H1 (cell line): Measurements from ENCODE around the gene SHROOM3. TPM values are rescaled to one million over a fixed set of nuclear protein-coding genes. Genes with fewer than 3 reads are reported as not detected.

Experiments used
- CTCF ChIA-PET: fragments of 300-600 bp; sonication (Branson Sonifier 250); formaldehyde crosslinking; loops from one replicate; lab custom pipeline; 2021; ENCODE audit not compliant: partially characterized antibody; lab: Charles Lee
- POLR2A ChIA-PET: fragments of 300-600 bp; sonication (Branson Sonifier 250); formaldehyde crosslinking; loops from one replicate; lab custom pipeline; 2021; ENCODE audit warnings: inconsistent platforms; ENCODE audit not compliant: partially characterized antibody; lab: Charles Lee
- DNase-seq, 2 experiments: peaks; one replicate each; pipeline versions ENCODE4 v3.0.0 to v3.0.0-alpha.2; 2010 to 2022; ENCODE audit warnings: low spot score in 2 of 2, low read depth in 1 of 2, mixed read lengths in 1 of 2
- FAIRE-seq: peaks from 2 replicates; lab custom pipeline; 2011; peaks lifted over from hg19 to GRCh38; lab: Jason Lieb, UNC
- H2AFZ ChIP-seq: 2 replicates; pipeline ENCODE4 v1.8.1; 2012; ENCODE audit warnings: low read length, inconsistent platforms
- H2AK5ac ChIP-seq: 2 replicates; pipeline ENCODE4 v1.6.1; 2013; ENCODE audit warnings: low read depth, low read length
- H2BK120ac ChIP-seq: replicated peaks from 2 replicates; pipeline ENCODE3; 2013; ENCODE audit warnings: low read depth, low read length, inconsistent platforms
- H2BK12ac ChIP-seq: 2 replicates; pipeline ENCODE4 v1.6.1; 2013; ENCODE audit warnings: low read depth, low read length
- H2BK15ac ChIP-seq: 2 replicates; pipeline ENCODE4 v1.6.1; 2013; ENCODE audit warnings: low read length
- H2BK20ac ChIP-seq: 2 replicates; pipeline ENCODE4 v1.6.1; 2013; ENCODE audit warnings: low read length
- H2BK5ac ChIP-seq: 2 replicates; pipeline ENCODE4 v1.6.1; 2013; ENCODE audit warnings: low read depth, low read length
- H3K14ac ChIP-seq: 2 replicates; pipeline ENCODE4 v1.6.1; 2013; ENCODE audit warnings: inconsistent platforms; ENCODE audit not compliant: insufficient read length
- H3K18ac ChIP-seq: 2 replicates; pipeline ENCODE4 v1.6.1; 2013; ENCODE audit warnings: low read length; ENCODE audit errors: extremely low read depth
- H3K23ac ChIP-seq: 2 replicates; pipeline ENCODE4 v1.6.1; 2013; ENCODE audit warnings: inconsistent platforms; ENCODE audit not compliant: insufficient read length
- H3K23me2 ChIP-seq: 2 replicates; pipeline ENCODE4 v1.6.1; 2013; ENCODE audit warnings: low read depth, low read length
- H3K27ac ChIP-seq: 2 replicates; pipeline ENCODE4 v1.6.1; 2011; ENCODE audit warnings: low read depth, low read length, inconsistent platforms
- H3K27me3 ChIP-seq, 4 experiments: replicated peaks in 1 of 4; 1 replicate in 1 of 4; 2 replicates in 3 of 4; pipeline versions ENCODE4 v1.6.1 to v1.8.1; 2011 to 2013; ENCODE audit warnings: low read length in 3 of 4, mild to moderate bottlenecking in 3 of 4, inconsistent platforms in 2 of 4, mixed read lengths in 2 of 4, moderate library complexity in 1 of 4; ENCODE audit not compliant: control insufficient read depth in 3 of 4, insufficient read depth in 3 of 4; ENCODE audit errors: extremely low read depth in 1 of 4
- H3K36me3 ChIP-seq, 4 experiments: 2 replicates each; pipeline versions ENCODE4 v1.6.1 to v1.8.1; 2011 to 2013; ENCODE audit warnings: mild to moderate bottlenecking in 4 of 4, low read length in 3 of 4, moderate library complexity in 2 of 4, control low read depth in 1 of 4, inconsistent platforms in 1 of 4; ENCODE audit not compliant: insufficient read depth in 4 of 4, control insufficient read depth in 2 of 4
- H3K4ac ChIP-seq: replicated peaks from 2 replicates; pipeline ENCODE3; 2013; ENCODE audit warnings: low read length, low read depth, mixed read lengths, inconsistent platforms; ENCODE audit not compliant: insufficient read length
- H3K4me1 ChIP-seq, 4 experiments: replicated peaks in 1 of 4; 1 replicate in 1 of 4; 2 replicates in 3 of 4; pipeline versions ENCODE4 v1.6.1 to v1.8.1; 2011 to 2013; ENCODE audit warnings: low read length in 3 of 4, inconsistent platforms in 2 of 4, mixed read lengths in 1 of 4; ENCODE audit not compliant: insufficient read depth in 4 of 4, control insufficient read depth in 3 of 4
- H3K4me2 ChIP-seq, 2 experiments: 2 replicates each; pipeline versions ENCODE4 v1.6.1 to v1.8.1; 2011 to 2013; ENCODE audit warnings: low read depth in 2 of 2, low read length in 2 of 2, control low read depth in 1 of 2, inconsistent platforms in 1 of 2, mild to moderate bottlenecking in 1 of 2; ENCODE audit not compliant: insufficient read depth in 1 of 2
- H3K4me3 ChIP-seq, 4 experiments: fragments of 200-600, 300-600 bp in 1 of 4; sonication (generic), shearing (Covaris generic), sonication (Bioruptor Twin) in 1 of 4; 2 replicates each; pipeline versions ENCODE4 v1.5.1 to v1.8.1; 2011 to 2016; ENCODE audit warnings: low read length in 4 of 4, low read depth in 3 of 4, control low read depth in 2 of 4, inconsistent platforms in 2 of 4, mild to moderate bottlenecking in 2 of 4, mixed read lengths in 1 of 4, moderate library complexity in 1 of 4; ENCODE audit not compliant: insufficient read depth in 2 of 4; ENCODE audit errors: extremely low read depth in 1 of 4
- H3K56ac ChIP-seq: replicated peaks from 2 replicates; pipeline ENCODE3; 2013; ENCODE audit warnings: low read depth, mild to moderate bottlenecking, mixed read lengths, low read length, inconsistent platforms; ENCODE audit not compliant: insufficient read length
- H3K79me1 ChIP-seq: 2 replicates; pipeline ENCODE4 v1.6.1; 2013; ENCODE audit warnings: low read depth, low read length, control low read depth
- H3K79me2 ChIP-seq, 2 experiments: 2 replicates each; pipeline versions ENCODE4 v1.6.1 to v1.8.1; 2012 to 2013; ENCODE audit warnings: low read length in 2 of 2, mild to moderate bottlenecking in 2 of 2, inconsistent platforms in 1 of 2; ENCODE audit not compliant: insufficient read depth in 2 of 2, control insufficient read depth in 1 of 2
- H3K9ac ChIP-seq, 4 experiments: replicated peaks in 1 of 4; 1 replicate in 1 of 4; 2 replicates in 3 of 4; pipeline versions ENCODE4 v1.6.1 to v1.8.1; 2011 to 2013; ENCODE audit warnings: low read depth in 3 of 4, low read length in 3 of 4, control low read depth in 2 of 4, mild to moderate bottlenecking in 2 of 4, moderate library complexity in 2 of 4, inconsistent platforms in 1 of 4; ENCODE audit errors: extremely low read depth in 1 of 4
- H3K9me3 ChIP-seq, 2 experiments: 2 replicates each; pipeline versions ENCODE4 v1.6.1 to v1.8.1; 2012 to 2013; ENCODE audit warnings: mild to moderate bottlenecking in 2 of 2, moderate library complexity in 2 of 2, control low read depth in 1 of 2, inconsistent platforms in 1 of 2, low read depth in 1 of 2, low read length in 1 of 2, mixed read lengths in 1 of 2; ENCODE audit not compliant: insufficient read depth in 2 of 2
- H4K20me1 ChIP-seq, 2 experiments: replicated peaks in 1 of 2; 2 replicates each; pipeline versions ENCODE3 to v1.8.1; 2011 to 2013; ENCODE audit warnings: inconsistent platforms in 2 of 2, low read length in 2 of 2, mild to moderate bottlenecking in 1 of 2; ENCODE audit not compliant: insufficient read depth in 2 of 2, control insufficient read depth in 1 of 2
- H4K5ac ChIP-seq: 2 replicates; pipeline ENCODE4 v1.6.1; 2013; ENCODE audit warnings: low read length, low read depth, mixed read lengths, inconsistent platforms; ENCODE audit not compliant: insufficient read length
- H4K8ac ChIP-seq: 2 replicates; pipeline ENCODE4 v1.8.0; 2013; ENCODE audit warnings: mild to moderate bottlenecking, moderate library complexity, low read length, inconsistent platforms; ENCODE audit not compliant: insufficient read depth; ENCODE audit errors: extremely low read depth
- H4K91ac ChIP-seq: replicated peaks from 2 replicates; pipeline ENCODE3; 2013; ENCODE audit warnings: low read length, mixed read lengths, inconsistent platforms; ENCODE audit not compliant: insufficient read length
- ATF3 ChIP-seq: IDR thresholded peaks from 2 replicates; pipeline ENCODE4 v1.6.1; 2011; ENCODE audit warnings: low read depth, mild to moderate bottlenecking, low read length; ENCODE audit not compliant: insufficient read depth
- BCL11A ChIP-seq, 2 experiments: IDR thresholded peaks; one replicate each; pipeline ENCODE4 v1.6.1; 2011; ENCODE audit warnings: low read depth in 2 of 2, low read length in 2 of 2, mild to moderate bottlenecking in 2 of 2
- FOSL1 ChIP-seq: IDR thresholded peaks from 2 replicates; pipeline ENCODE4 v1.6.1; 2011; ENCODE audit warnings: mild to moderate bottlenecking, low read depth, low read length, moderate library complexity; ENCODE audit not compliant: insufficient read depth
- MAX ChIP-seq: IDR thresholded peaks from 2 replicates; pipeline ENCODE4 v1.6.1; 2012; ENCODE audit warnings: inconsistent platforms
- SAP30 ChIP-seq: fragments of 300-600 bp; sonication (generic); IDR thresholded peaks from 2 replicates; pipeline ENCODE4 v1.7.1; 2012; ENCODE audit warnings: low read length, moderate library complexity, mild to moderate bottlenecking, inconsistent platforms; ENCODE audit not compliant: insufficient read depth, insufficient replicate concordance
- SP1 ChIP-seq: IDR thresholded peaks from 2 replicates; pipeline ENCODE4 v1.6.1; 2011; ENCODE audit warnings: low read depth, low read length
- TEAD4 ChIP-seq: IDR thresholded peaks from 2 replicates; pipeline ENCODE4 v1.6.1; 2012; ENCODE audit warnings: low read depth, low read length, inconsistent platforms, mixed read lengths
- WGBS, 2 experiments: shearing (Covaris generic) in 1 of 2; methylation state at CpG; one replicate each; pipeline versions ENCODE4 v1.1.6 to v1.1.7; 2013 to 2015; ENCODE audit warnings: low lambda C conversion rate in 2 of 2, mixed read lengths in 2 of 2, inconsistent platforms in 1 of 2, low coverage in 1 of 2, missing lambda C conversion rate in 1 of 2; ENCODE audit not compliant: insufficient replicate concordance in 2 of 2, insufficient coverage in 1 of 2, insufficient read length in 1 of 2; ENCODE audit errors: extremely low coverage in 1 of 2, missing lambda C conversion rate in 1 of 2; 5-methylcytosine and 5-hydroxymethylcytosine counted together
- polyA plus RNA-seq, 7 experiments: library from polyadenylated mRNA; depleted of rRNA in 3 of 7; stranded (reverse) in 5 of 7; unstranded in 2 of 7; fragments of >200 nt in 5 of 7; fragments of 200-250 nt in 2 of 7; gene quantifications; 1 replicate in 5 of 7; 2 replicates in 1 of 7; 4 replicates in 1 of 7; pipeline versions ENCODE4 v1.2.1 to v1.2.3, GENCODE V29; 2011 to 2013; ENCODE audit warnings: missing spikeins in 2 of 7, mixed read lengths in 2 of 7
- total RNA-seq: library from RNA; stranded (reverse); fragmentation: NEBNext Ultra II Directional; extraction: Animal tissue kit (Norgen Biotek cat#: 25700); gene quantifications from 2 replicates; pipeline ENCODE4 v1.2.1, GENCODE V29; 2021

Gene SHROOM3
- total and polyA plus RNA-seq, 2 of the 8 experiments (the other 6 are each of a cell fraction or from before 2014, with no cell fraction given): 15.8 to 34.0 TPM

DNA sequence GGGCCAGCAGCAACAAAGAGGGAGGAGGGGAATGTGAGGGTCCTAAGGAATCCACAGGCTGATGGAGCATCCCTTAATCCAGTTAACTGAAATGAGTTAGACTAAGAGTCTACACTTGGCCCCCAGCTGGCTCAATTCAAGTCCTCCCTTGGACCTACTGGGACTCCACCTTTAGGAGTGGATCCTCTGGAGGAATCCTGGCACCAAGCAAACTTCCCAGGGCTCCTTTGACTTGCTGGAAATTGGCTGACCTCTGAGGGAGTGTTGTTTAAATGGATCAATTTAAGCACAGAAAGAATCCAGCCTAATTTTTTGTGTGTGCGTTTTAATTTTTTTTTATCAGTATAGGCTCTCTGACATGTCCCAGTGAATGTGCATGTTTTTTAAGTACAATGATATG, 114.7 kb downstream of the SHROOM3 start:
- Histone ChIP-seq H3K56ac (no peak overlapping the region), H4K5ac (no peak overlapping the region), H2BK120ac (no peak overlapping the region), H3K4me3 (no peak overlapping the region), H3K27me3 (no peaks in the 10 kb centered on the region), H4K91ac (no peak overlapping the region), H3K9me3 (peaks cover 2 to 3% of the 10 kb centered on the region in 2 experiments; a peak in 1 of 4 replicates), H3K4me2 (no peak overlapping the region), H4K8ac (no peak overlapping the region), H2BK20ac (no peak overlapping the region), H3K79me1 (no peaks in the 10 kb centered on the region), H2AK5ac (no peak overlapping the region), H3K79me2 (no peaks in the 10 kb centered on the region), H3K14ac (no peak overlapping the region), H3K18ac (no peak overlapping the region), H2BK5ac (no peak overlapping the region), H3K9ac (no peak overlapping the region), H3K4ac (no peak overlapping the region), H3K36me3 (no peaks in the 10 kb centered on the region), H2BK12ac (no peak overlapping the region), H3K4me1 (peaks cover 0 to 12% (median 2%) of the 10 kb centered on the region in 4 experiments; a peak in 2 of 7 replicates), H3K23ac (no peak overlapping the region), H4K20me1 (no peaks in the 10 kb centered on the region), H3K23me2 (no peaks in the 10 kb centered on the region), H2BK15ac (no peak overlapping the region), H2AFZ (no peak overlapping the region), H3K27ac (no peak overlapping the region)
- DNase-seq: no peak
- no peak for FAIRE-seq
- CTCF ChIA-PET: interaction anchor here (1.4 to 2.4 kb wide), 2 partner anchors 8 to 36 kb away, joined by 3 to 6 read pairs; no protein-coding TSS in a partner anchor
- WGBS, 2 experiments: 93% methylated on average over 1 of the region's 1 CpG; no CpG with 5 or more reads in 1 of the 2 experiments
- POLR2A ChIA-PET: no interaction called here
- TF ChIP-seq ATF3 (no peak), SP1 (no peak), FOSL1 (no peak), TEAD4 (no peak), BCL11A (IDR thresholded peaks at IDR 0.05; ENCODE audit: low read depth in 2 of 2, low read length in 2 of 2) (no peak), SAP30 (no peak), MAX (no peak)
